Right lobe of liver (tissue), 4 donors: Measurements from ENCODE around the gene FBLN1.

Experiments used
- CTCF ChIP-seq, 4 donors: fragments of 200-600 bp in 3 of 4; fragments of 450-650 bp in 1 of 4; IDR thresholded peaks; one replicate each; pipeline versions ENCODE4 v1.5.1 to v1.8.0; 2016 to 2022; ENCODE audit warnings: antibody characterized with exemption in 4 of 4, mild to moderate bottlenecking in 2 of 4
- POLR2A ChIP-seq: fragments of 450-650 bp; IDR thresholded peaks from one replicate; pipeline ENCODE4 v1.6.1; 2017; ENCODE audit warnings: antibody characterized with exemption, mild to moderate bottlenecking
- donor health status: DM: no; HTN: no; CAD: no.
- donor health status: DM: no; HTN: no; CAD: no.
- donor health status: DM: no; HTN: yes; CAD: no.

DNA sequence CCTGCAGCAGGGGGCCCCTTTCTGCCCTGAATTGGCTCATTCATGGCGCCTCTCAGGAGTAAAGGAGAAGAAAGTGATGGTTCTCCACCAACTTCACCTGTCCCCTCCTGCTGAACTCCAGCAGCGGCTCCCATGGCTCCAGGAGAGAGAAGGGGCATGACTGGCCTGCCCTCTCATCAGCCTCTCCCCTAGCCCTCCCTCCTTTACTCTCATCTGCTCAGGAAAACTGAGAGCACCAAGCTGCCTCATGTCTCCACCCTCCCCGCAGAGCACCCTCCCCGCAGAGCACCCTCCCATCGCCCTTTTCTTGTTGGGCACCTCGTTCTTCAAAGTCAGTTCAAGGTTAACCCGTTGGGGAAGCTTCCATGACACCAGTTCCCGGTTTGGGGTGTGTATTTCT, 86.9 kb downstream of the FBLN1 start:
- TF ChIP-seq CTCF (IDR thresholded peaks at IDR 0.05), result no peak
- no peak for TF ChIP-seq POLR2A
